Neuronal stem cell (in vitro differentiated cells): ENCODE measurements around the gene SFT2D3.
A peak's percentile ranks its signal among the peaks of the same experiment; 100 is the strongest.

ENCODE experiments used
- DNase-seq: peaks from one replicate; pipeline ENCODE4 v3.0.0-alpha.2; 2013; ENCODE audit warnings: low spot score
- H2AFZ ChIP-seq: one replicate; pipeline ENCODE4 v1.6.1; 2013; ENCODE audit warnings: mild to moderate bottlenecking, low read length, inconsistent platforms
- H2AK5ac ChIP-seq: 2 replicates; pipeline ENCODE4 v1.6.1; 2013; ENCODE audit warnings: low read depth, mild to moderate bottlenecking, inconsistent platforms, low read length, moderate library complexity, mixed read lengths
- H2BK120ac ChIP-seq: 2 replicates; pipeline ENCODE4 v1.6.1; 2013; ENCODE audit warnings: low read depth, mild to moderate bottlenecking, inconsistent platforms, low read length, moderate library complexity, mixed read lengths
- H2BK12ac ChIP-seq: one replicate; pipeline ENCODE4 v1.6.1; 2013; ENCODE audit warnings: low read length, inconsistent platforms
- H2BK15ac ChIP-seq: 2 replicates; pipeline ENCODE4 v1.6.1; 2013; ENCODE audit warnings: mild to moderate bottlenecking, low read length, inconsistent platforms, mixed read lengths
- H2BK5ac ChIP-seq: one replicate; pipeline ENCODE4 v1.6.1; 2013; ENCODE audit warnings: inconsistent platforms, mild to moderate bottlenecking, low read length, moderate library complexity
- H3K14ac ChIP-seq: one replicate; pipeline ENCODE4 v1.6.1; 2013; ENCODE audit warnings: low read length, inconsistent platforms
- H3K18ac ChIP-seq: 2 replicates; pipeline ENCODE4 v1.6.1; 2013; ENCODE audit warnings: low read length, inconsistent platforms
- H3K23ac ChIP-seq: 2 replicates; pipeline ENCODE4 v1.6.1; 2013; ENCODE audit warnings: low read depth, mild to moderate bottlenecking, mixed read lengths, low read length, inconsistent platforms; ENCODE audit not compliant: poor library complexity
- H3K27ac ChIP-seq: replicated peaks from 3 replicates; pipeline ENCODE4 v1.5.1; 2013; ENCODE audit warnings: low read length, inconsistent platforms
- H3K27me3 ChIP-seq, 3 experiments: 2 replicates each; pipeline ENCODE4 v1.6.1; 2013; ENCODE audit warnings: low read length in 3 of 3, mild to moderate bottlenecking in 2 of 3, inconsistent platforms in 1 of 3, low read depth in 1 of 3, mixed read lengths in 1 of 3, moderate library complexity in 1 of 3; ENCODE audit not compliant: control insufficient read depth in 3 of 3, insufficient read depth in 3 of 3
- H3K36me3 ChIP-seq, 2 donors: replicated peaks in 1 of 2; 2 replicates each; pipeline ENCODE4 v1.6.1; 2013; ENCODE audit warnings: low read length in 2 of 2; ENCODE audit not compliant: control insufficient read depth in 2 of 2, insufficient read depth in 2 of 2
- H3K4ac ChIP-seq: 2 replicates; pipeline ENCODE4 v1.6.1; 2013; ENCODE audit warnings: inconsistent platforms, mild to moderate bottlenecking, low read length, moderate library complexity
- H3K4me1 ChIP-seq, 2 donors: 1 replicate in 1 of 2; 2 replicates in 1 of 2; pipeline ENCODE4 v1.6.1; 2013; ENCODE audit warnings: low read length in 2 of 2, low read depth in 1 of 2; ENCODE audit not compliant: control insufficient read depth in 2 of 2, insufficient read depth in 1 of 2
- H3K4me2 ChIP-seq: one replicate; pipeline ENCODE4 v1.6.1; 2013; ENCODE audit warnings: mild to moderate bottlenecking, low read length, inconsistent platforms; ENCODE audit not compliant: insufficient read depth, poor library complexity, severe bottlenecking
- H3K4me3 ChIP-seq, 2 donors: 2 replicates each; pipeline ENCODE4 v1.5.1; 2013; ENCODE audit warnings: low read length in 2 of 2, mild to moderate bottlenecking in 2 of 2, inconsistent platforms in 1 of 2, moderate library complexity in 1 of 2
- H3K79me1 ChIP-seq: one replicate; pipeline ENCODE4 v1.6.1; 2013; ENCODE audit warnings: low read depth, mild to moderate bottlenecking, inconsistent platforms, low read length, moderate library complexity
- H3K9ac ChIP-seq: one replicate; pipeline ENCODE4 v1.6.1; 2013; ENCODE audit warnings: mild to moderate bottlenecking, low read depth, low read length, inconsistent platforms; ENCODE audit not compliant: poor library complexity
- H3K9me3 ChIP-seq, 2 donors: replicated peaks in 1 of 2; 2 replicates each; pipeline versions ENCODE3 to v1.6.1; 2013; ENCODE audit warnings: low read length in 2 of 2, mild to moderate bottlenecking in 2 of 2, inconsistent platforms in 1 of 2, low read depth in 1 of 2, mixed read lengths in 1 of 2, moderate library complexity in 1 of 2; ENCODE audit not compliant: control insufficient read depth in 2 of 2, insufficient read depth in 1 of 2
- H4K8ac ChIP-seq: one replicate; pipeline ENCODE4 v1.6.1; 2013; ENCODE audit warnings: low read depth, mild to moderate bottlenecking, inconsistent platforms, low read length, moderate library complexity
- H4K91ac ChIP-seq: one replicate; pipeline ENCODE4 v1.6.1; 2013; ENCODE audit warnings: low read length, low read depth, mild to moderate bottlenecking, inconsistent platforms; ENCODE audit not compliant: poor library complexity
- WGBS, 2 donors: extraction: QIAGEN DNeasy Blood & Tissue Kit; methylation state at CpG; one replicate each; pipeline ENCODE4 v1.1.7; 2013; ENCODE audit warnings: missing lambda C conversion rate in 2 of 2, mixed read lengths in 1 of 2; ENCODE audit not compliant: insufficient read length in 2 of 2, insufficient replicate concordance in 1 of 2; ENCODE audit errors: extremely low coverage in 2 of 2; 5-methylcytosine and 5-hydroxymethylcytosine counted together

Gene SFT2D3

DNA sequence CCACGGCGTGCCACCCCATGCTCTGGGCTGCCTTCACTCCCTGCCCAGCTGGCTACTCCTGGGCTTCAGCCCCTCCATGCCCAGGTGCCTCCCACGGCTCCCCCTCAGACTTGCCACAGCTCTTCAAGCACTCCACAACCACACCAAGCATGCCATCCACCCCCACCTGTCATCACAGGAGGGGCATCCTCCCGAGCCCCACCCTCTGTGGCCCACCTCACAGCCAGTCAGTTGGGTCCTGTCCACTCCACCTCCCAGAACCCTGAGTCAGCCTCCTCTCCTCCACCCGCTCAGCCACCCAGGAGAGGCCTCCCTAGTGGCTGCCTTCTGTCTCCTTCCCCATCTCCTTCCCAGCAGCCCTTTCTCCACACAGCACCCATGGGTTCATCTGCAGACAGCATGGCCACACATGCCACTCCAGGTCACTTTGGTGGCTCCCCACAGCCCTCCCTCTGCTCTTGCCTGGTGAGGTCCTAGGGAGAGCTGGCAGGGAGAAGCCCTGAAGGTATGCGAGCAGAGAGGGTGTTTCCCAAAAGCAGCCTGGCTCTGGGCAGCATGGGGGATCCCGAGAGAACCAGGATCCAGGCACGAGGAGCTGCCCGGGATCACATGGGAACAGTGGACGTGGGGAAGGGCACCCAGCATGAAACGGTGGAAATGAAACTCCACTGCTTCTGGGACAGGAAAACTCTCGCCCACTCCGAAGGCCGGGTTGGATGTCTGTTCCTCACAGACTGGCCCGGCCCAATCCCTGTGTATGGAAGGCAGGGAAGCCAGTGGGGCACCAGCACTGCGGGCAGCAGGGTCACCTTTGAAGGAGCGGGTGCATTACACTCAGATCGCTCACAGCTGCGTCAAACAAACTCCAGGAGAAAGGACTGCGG is 28.7 kb upstream of the SFT2D3 start:
- Histone ChIP-seq H2BK5ac (no peak overlapping the region), H3K4me1 (peaks cover 2 to 4% of the 10 kb centered on the region in 2 donors), H3K36me3 (no peaks in the 10 kb centered on the region), H3K4me2 (no peak overlapping the region), H2BK12ac (peak overlapping the region; percentile 33), H3K9ac (no peak overlapping the region), H2AK5ac (peak overlapping the region; percentile 30), H3K27me3 (peaks cover 12 to 67% (median 45%) of the 10 kb centered on the region in 3 experiments), H3K14ac (no peak overlapping the region), H3K4ac (no peak overlapping the region), H4K91ac (no peak overlapping the region), H3K4me3 (no peak overlapping the region), H2AFZ (no peak overlapping the region), H2BK120ac (no peak overlapping the region), H3K9me3 (no peaks in the 10 kb centered on the region), H3K23ac (peak overlapping the region; percentile 48), H3K27ac (no peak overlapping the region), H2BK15ac (no peak overlapping the region), H4K8ac (no peak overlapping the region), H3K18ac (no peak overlapping the region), H3K79me1 (peaks cover 2% of the 10 kb centered on the region)
- no CpG with 5 or more reads among the region's 20 CpGs for WGBS, 2 donors
- DNase-seq, result no peak

DNA sequence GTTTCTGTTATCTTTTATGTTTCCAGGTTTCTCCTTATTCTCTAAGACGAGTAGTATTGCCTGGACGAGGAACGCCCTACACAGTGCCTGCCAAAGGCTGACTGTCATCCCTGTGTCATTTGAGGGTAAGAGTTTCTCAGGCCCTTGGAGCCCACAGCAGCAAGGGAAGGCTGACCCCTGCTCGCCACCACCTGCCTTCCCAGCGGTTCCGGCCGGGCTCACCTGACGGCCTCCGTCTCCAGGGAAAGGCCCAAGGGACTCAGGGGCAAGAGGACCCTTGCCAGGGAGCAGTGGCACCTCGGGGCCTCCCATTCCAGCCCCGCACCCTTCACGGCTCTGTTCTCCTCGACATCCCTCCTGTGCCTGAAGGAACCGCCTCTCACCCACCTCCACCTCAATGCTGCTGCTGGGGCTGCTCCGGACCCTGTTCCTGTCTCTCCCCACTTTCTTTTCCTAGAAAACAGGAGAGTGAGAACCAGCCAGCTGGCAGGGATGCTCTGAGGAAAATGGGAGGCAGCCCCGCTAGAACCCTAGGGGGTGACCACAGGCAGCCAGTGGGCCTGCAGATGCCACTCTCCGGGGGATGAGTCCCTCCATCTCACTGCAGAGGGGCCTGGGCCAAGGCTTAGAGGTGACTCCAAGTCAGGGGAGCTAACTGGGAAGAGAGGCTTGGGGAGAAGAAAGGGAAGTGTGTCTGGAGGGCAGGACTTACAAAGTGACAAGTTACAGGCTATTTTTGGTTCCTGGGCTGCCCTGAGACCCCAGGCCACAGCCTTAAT is 27.8 kb upstream of the SFT2D3 start:
- Histone ChIP-seq H2BK120ac (no peak overlapping the region), H4K91ac (peak overlapping the region; percentile 44), H3K4ac (no peak overlapping the region), H3K9ac (no peak overlapping the region), H3K36me3 (no peaks in the 10 kb centered on the region), H3K79me1 (peaks cover 2% of the 10 kb centered on the region), H3K9me3 (no peaks in the 10 kb centered on the region), H2BK15ac (peak overlapping the region; percentile 31), H2BK12ac (peak overlapping the region; percentile 14), H3K4me3 (no peak overlapping the region), H3K4me2 (no peak overlapping the region), H2BK5ac (no peak overlapping the region), H3K27me3 (peaks cover 12 to 73% (median 45%) of the 10 kb centered on the region in 3 experiments), H4K8ac (no peak overlapping the region), H3K14ac (peak overlapping the region; percentile 43), H2AK5ac (peak overlapping the region; percentile 58), H2AFZ (no peak overlapping the region), H3K18ac (peak overlapping the region; percentile 35), H3K23ac (no peak overlapping the region), H3K4me1 (peaks cover 2 to 4% of the 10 kb centered on the region in 2 donors), H3K27ac (no peak overlapping the region)
- no peak for DNase-seq
- WGBS, 2 donors, result no CpG with 5 or more reads among the region's 17 CpGs

DNA sequence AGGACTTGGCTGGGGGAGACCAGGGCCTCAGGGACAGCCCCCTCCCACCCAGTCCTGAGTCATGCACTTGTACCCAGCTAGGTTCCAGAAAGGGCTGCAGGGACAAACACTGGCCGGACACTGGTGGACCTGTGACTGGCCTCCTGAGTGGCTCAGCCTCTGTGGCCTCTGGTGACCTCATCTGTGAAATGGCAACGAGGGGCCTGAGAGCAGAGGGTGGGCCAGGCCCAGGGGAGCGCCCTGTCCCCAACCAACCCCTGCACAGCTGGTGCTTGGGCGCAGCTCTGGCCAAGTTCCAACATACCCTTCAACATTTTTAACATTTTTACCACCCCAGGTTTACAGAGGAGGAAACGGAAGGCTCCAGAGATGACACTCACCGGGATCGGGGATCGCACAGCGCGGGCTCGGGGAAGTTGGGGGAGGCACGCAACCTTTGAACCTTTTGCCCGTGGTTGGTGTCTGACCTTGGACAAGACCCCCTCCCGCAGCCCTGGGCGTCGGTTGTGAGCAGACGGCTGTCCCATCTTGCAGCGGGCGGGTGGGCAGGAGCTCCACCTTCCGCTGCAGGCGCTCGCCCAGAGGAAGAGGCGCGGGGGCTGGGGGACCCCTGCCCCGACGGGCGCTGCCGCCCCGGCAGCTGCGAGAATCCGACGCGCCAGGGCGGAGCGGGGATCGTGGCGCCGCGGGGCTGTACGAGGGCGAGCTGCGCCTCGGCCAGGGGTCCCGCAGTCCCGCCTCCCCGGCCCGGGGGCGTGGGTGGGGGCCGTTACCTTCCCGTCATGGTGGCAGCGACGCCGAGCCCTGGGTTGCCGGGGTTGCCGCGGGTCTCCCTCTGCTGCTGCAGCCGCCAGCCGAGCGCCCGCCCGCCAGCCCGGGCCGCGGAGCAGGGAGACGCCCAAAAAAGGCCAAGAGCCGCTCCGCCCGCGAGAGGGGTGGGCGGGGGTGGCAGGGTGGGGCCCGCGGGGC is 26.8 kb upstream of the SFT2D3 start:
- peak overlapping the region; percentile 87 for H2AFZ ChIP-seq

More for the DNA sequence above, 26.8 kb upstream of the SFT2D3 start:
- H3K36me3 ChIP-seq, result no peaks in the 10 kb centered on the region
- H4K91ac ChIP-seq, result peak overlapping the region; percentile 61
- H3K4me3 ChIP-seq, result peak overlapping the region in 1 of 2 donors; percentile 76
- peak overlapping the region; percentile 79 for H3K9ac ChIP-seq
- H2BK5ac ChIP-seq, result no peak overlapping the region
- no peak overlapping the region for H4K8ac ChIP-seq
- no peak overlapping the region for H2BK120ac ChIP-seq
- no peak overlapping the region for H3K27ac ChIP-seq
- H3K4ac ChIP-seq, result no peak overlapping the region
- H3K4me2 ChIP-seq, result peak overlapping the region; percentile 75
- no peak overlapping the region for H3K14ac ChIP-seq
- H2BK15ac ChIP-seq, result no peak overlapping the region
- no peaks in the 10 kb centered on the region for H3K9me3 ChIP-seq
- peaks cover 2% of the 10 kb centered on the region for H3K79me1 ChIP-seq
- H2AK5ac ChIP-seq, result no peak overlapping the region
- no CpG with 5 or more reads among the region's 72 CpGs for WGBS, 2 donors
- no peak overlapping the region for H3K23ac ChIP-seq
- peaks cover 12 to 79% (median 45%) of the 10 kb centered on the region in 3 experiments for H3K27me3 ChIP-seq
- H2BK12ac ChIP-seq, result no peak overlapping the region
- DNase-seq, result no peak
- H3K18ac ChIP-seq, result peak overlapping the region; percentile 81
- H3K4me1 ChIP-seq, result peaks cover 2 to 4% of the 10 kb centered on the region in 2 donors
